GM19099 (cell line): Measurements from ENCODE around the gene MT1F.
A peak's percentile ranks its signal among the peaks of the same experiment; 100 is the strongest.

Experiments used
- POLR2A ChIP-seq: IDR thresholded peaks from 3 replicates; pipeline ENCODE4 v1.6.1; 2011; ENCODE audit warnings: low read depth; ENCODE audit not compliant: insufficient read length; ENCODE audit errors: extremely low read depth

Gene MT1F

DNA sequence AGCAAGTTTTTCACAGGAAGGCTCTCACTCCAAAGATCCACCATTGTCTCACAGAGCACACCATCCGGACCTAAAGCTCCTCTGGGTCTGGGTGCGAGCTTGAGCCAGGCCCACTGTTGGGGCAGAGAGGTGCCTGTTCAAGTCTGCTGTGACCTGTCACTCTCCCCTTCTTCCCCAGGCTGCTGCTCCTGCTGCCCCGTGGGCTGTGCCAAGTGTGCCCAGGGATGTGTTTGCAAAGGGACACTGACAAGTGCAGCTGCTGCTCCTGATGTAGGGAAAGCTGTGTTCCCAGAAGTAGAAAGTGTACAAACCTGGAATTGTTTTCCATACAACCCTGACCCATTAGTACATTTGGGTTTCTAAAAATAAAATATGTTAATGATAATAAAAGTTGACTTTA is 19.7 kb downstream of the MT1F start:
- TF ChIP-seq POLR2A = no peak

DNA sequence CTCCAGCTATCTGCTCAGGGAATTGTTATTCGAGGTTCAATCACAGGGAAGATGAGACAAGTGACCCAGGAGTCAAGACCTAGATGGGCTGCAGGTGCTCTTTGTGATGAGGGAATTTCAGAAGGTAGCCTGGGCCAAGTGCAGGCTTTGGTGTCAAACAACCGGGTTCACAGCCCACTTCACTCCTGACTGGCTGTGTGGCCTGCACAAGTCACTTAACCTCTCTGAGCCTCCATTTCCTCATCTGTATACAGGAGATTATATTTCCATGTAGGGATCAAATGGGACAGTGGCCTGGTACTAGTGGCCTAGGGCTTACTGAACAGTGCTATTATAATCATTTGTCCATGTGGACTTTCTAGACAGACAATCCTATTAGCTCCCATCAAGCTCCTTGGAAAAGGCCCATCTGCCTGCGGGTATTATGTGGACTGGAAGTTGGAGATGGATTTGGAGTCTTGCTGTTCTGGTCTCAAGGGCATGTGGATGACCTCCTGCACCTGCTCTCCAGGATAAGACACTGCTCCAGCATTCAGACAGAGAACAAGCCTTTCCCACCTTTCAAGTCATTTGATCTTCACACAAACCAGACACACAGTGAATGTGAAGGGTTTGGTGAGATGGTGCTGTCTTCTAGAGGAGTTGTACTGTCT is 21.4 kb downstream of the MT1F start:
- no peak for TF ChIP-seq POLR2A

DNA sequence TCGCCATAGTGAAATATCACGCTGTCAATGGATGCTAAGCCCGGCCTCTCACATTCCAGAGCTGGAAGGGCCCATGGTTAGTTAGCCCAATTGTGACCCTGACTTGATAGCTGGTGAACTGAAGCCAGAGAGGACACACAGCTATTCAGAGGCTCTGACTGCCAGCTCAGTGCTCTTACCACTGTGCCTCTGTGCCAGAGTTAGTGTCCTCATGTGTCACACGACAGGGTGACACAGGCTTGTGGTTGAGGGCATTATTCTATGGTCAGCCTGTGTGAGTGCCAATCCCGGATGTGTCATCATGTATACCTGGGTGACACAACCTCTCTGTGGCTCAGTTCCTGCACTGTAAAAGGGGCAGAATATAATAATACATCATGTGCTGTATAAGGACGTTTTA is 22.1 kb downstream of the MT1F start:
- TF ChIP-seq POLR2A = no peak

DNA sequence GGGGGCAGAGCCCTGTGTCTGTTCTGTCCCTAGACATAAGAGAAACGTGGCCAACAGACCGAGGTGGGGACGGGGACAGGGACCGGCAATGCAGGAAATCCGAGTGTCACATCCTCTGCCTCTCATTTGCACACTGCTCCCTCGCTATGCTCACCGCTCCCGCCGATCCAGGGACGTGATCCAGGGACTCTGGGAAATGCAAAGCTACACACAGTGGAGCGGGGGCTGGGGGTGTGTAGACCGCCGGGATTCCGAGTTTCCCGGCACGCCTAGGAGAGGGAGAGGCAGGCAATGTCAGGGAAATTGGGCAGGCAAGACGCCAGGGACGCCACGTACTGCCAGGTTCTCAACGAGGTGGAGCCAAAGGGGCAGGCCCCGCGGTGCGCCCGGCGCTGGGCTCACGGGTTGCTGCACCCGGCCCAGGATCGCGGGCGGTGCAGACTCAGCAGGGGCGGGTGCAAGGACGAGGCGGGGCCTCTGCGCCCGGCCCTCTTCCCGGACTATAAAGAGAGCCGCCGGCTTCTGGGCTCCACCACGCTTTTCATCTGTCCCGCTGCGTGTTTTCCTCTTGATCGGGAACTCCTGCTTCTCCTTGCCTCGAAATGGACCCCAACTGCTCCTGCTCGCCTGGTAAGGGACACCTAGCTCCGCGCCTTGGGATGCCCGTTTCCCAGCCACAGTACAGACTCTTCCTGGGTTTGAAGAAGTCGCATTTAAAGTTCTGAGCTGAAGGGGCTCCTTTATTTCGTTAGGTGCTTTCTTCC is 24.4 kb downstream of the MT1F start, which contains the start of gene MT1X:
Gene MT1X (plus strand): TSS at position 532 of the 764 bp plus-strand sequence. CDS start 71 bp downstream, at position 603.
- peak; percentile 96 for TF ChIP-seq POLR2A

DNA sequence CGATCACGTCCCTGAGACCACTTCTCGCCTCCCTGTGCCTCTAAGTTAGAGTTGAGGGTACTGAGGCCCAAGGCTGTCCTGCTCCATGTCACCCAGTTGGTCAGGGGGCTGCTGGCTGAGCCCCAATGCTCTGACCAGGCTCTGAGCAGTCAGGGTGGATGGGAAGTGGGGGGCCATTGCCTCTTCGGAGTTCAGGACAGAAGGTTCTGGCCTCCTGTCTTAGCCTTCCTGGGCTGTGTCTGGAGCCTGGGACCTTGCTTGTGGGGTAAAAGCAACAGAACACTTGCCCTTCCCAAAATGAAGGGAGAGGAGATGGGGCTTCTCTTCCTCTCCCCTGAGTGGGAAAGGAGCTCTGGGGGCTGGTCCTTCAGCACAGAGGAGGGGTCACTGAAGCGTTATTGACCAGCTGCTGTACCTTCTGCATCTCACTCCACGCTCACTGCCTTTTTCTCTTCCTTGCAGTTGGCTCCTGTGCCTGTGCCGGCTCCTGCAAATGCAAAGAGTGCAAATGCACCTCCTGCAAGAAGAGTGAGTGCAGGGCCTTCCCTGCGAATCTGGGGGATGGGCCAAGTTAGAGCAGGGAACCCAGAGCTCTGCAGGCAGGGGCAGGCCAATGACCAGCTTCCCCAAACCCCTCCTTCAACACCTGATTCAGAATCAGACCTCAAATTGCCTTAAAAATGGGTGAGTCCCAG is 25.1 kb downstream of the MT1F start:
- no peak for TF ChIP-seq POLR2A

DNA sequence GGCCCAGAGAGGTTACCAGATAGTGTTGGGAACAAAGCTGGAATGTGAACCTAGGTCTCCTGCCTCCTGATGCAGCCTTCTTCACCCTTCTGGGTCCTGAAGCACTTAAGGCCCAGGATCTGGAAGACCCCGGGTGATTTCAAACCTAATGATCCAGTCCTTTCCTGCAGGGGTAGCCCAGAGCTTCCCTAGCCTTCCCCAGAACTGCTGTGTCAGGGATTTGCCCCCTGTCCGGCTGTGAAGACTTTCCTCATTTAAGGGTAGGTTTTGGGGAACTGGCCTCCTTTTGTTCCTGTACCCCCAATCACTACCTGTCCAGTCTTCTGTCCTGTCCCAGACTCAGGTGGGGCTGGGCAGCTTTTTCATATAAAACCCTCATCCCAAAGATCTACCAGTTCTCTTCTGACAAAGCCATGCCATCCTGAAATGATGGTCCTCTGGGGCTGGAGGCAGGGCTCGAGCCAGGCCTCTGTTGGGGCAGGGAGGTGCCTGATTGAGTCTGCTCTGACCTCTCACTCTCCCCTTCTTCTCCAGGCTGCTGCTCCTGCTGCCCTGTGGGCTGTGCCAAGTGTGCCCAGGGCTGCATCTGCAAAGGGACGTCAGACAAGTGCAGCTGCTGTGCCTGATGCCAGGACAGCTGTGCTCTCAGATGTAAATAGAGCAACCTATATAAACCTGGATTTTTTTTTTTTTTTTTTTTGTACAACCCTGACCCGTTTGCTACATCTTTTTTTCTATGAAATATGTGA is 25.8 kb downstream of the MT1F start:
- TF ChIP-seq POLR2A = no peak

DNA sequence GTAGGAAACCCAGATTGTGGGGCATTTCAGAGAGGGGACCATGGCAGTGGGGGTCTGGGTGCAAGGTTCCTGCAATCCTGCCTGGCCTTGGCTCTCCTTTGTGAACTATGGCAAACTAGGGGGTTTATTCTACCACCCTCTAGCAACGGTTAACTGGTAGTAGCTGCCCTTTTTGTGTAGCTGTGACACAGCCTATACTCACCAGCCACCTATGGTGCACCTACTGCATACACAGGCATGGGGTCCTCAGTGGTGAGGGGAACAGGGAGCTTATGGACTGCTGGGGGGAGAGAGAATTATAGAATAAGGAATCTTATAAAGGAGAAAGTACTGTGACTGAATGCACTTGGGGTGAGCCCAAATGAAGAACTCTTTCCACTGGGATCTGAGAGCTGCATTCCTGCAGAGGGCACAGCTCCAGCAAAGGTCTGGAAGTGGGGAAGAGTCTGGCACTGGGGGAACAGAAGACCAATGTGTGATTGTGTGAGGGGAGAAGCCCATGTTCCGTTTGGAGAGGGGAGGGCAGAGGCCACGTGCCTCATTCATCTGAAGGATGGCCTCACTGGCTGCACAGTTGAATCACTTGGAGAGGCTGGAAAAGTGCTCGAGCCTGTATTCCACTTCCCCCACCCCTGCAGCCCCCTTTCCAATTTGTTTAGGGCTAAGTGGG is 26.6 kb downstream of the MT1F start:
- TF ChIP-seq POLR2A = no peak

DNA sequence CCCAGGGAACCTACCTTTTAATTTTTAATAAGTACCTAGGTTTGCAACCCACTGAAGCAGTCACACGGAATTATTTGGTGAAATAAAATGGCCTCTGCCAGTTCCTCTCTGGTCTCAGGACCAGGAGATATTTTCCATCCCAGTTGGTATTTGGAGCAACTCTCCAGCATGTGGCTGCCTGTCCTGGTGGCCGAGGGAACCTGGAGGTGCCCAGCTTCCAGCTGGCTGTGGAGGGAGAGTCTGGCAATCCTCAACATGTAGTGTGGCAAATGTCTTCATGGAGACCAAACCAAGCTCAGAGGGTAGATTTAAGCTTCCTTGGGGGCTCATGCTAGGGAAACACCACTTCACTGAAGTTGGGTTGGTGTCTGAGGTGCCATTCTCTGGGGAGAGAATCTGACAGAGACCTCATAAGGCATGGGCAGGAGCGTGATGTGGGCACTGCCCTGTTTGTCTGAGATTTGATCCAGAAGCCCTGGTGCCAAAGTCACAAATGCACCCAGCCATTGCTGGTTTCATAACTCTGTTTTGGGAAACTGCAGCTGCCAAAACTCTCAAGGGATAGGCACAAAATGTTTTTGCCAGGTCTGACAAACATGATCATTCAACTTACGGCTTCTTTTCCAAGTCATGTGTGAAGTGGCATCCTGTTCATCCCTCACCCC is 27.3 kb downstream of the MT1F start:
- no peak for TF ChIP-seq POLR2A

DNA sequence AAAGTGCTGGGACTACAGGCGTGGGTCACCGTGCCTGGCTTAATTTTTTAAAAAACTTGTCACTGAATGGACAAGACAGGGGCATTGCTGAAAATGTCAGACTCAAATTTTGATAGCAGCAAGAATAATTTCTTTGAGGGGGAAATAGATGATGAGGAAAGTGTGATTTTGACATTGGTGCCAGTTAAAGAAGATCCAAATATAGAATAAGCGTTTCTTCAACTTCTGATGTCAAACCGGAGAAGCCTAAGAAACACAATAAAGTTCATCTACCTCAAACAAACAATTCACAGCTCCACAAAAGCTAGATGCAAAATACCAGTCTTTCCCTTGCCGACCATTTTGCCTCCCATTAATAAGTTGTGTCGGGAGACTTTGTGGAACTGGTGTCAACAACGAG is 29.0 kb downstream of the MT1F start:
- TF ChIP-seq POLR2A = no peak

DNA sequence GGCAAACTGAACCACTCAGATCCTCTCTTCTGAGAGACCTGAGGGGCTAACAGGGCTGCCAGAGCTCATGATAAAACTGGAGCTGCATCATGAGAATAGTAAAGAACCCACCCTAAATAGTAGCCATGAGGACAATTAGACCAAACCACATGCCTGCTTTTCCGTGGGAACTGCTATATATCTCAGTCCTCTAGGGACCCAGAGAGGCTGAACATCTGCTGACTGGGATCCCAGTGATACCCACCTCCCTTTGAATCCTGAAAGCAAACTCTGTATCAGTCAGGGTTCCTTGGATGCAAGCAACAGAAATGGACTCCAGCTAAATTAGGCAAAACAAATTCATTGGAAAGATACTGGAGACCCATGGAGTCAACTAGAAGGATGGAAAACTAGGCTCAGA is 31.0 kb downstream of the MT1F start:
- no peak for TF ChIP-seq POLR2A

DNA sequence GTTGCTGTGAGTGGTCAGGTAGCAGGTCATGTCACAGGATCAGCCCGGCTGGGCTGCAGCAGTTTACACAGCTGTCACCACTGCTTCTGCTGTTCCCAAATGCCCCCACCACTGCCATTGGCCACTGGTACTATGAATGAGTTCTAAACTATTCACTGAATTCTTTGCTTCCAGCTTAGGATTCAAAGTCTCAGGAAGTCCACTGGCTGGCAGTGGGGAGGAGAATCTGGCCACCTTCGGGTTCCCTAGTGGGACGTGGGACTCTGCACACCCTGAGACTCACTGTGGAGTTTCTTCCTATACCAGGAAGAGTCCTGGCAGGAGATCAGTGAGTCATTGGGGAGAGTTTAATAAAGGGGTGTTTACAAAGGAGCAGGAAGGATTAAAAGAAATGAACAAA is 31.4 kb downstream of the MT1F start:
- TF ChIP-seq POLR2A = no peak

DNA sequence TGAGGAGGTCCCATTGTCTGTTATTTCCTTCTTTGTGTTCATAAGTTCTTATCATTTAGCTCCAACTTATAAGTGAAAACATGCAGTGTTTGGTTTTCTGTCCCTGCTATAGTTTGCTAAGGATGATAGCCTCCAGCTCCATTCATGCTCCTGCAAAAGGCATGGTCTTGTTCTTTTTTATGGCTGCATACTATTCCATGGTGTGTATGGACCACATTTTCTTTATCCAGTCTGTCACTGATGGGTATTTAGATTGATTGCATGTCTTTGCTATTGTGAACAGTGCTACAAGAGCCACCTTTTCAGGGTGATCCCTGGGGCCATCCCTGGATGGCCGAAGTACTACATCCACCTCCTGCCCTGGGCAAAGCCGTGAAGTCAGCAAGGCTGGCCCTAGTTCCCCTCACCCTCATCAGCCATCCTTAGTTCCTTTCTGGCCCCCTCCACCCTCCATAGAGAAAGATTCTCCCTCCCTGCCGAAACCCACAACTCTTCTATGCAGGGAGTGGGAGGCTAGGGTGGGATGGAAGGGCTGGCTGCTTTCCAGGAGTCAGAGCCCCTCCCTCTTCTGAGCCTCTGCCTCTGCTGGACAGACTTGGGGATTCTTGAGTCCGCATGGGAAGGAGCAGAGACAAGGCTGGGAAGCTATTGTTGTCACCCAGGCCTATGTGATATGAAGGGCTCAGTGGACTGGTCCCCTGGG is 32.8 kb downstream of the MT1F start:
- TF ChIP-seq POLR2A = no peak

DNA sequence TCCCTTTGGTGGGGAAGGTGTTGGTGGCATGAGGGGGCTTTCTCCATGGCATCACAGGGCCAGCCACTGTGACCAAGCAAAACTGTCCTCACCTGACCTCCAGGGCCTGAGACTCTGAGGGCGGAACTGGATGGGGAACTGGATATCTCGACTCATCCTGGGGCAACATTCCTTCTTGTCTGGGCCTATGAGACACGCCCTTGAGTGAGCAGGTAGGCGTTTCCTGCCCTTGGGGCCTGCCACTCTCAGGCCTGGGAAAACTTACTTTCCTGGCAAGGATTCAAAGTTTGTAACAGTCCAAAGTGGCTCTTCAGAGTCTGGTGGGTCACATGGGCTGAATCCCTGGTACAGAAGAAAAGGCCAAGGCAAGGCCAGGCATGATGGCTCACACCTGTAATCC is 34.1 kb downstream of the MT1F start:
- no peak for TF ChIP-seq POLR2A
